Measurements from ENCODE around the gene ALAD.

DNA sequence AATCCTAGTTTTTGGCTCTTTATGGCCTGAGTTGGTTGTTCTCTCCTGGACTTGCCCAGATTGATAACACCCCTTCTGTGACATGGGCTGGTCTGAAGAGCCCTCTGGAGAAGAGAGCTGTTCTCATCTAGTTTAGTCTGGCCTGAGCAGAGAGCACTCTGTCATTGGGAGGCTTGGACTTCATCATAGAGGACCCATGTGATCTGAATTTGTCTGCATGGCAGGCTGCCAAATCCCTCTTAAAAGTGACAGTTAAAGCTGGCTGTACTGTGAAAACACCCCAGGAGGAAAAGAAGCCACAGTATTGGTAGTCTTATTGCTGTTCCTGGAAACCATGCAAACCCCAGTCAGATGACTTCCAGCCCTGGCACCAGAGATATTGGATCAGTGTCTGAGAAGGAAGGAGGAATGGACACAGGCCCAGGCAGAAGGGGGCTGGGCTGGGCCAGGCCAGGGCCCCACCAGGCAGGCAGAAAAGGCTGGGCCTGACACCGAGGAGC lies 57.3 kb downstream of the ALAD start:
- no peak for TF ChIP-seq RAD21 (conservative IDR thresholded peaks at IDR 0.05)
- TF ChIP-seq, protein P1, sequence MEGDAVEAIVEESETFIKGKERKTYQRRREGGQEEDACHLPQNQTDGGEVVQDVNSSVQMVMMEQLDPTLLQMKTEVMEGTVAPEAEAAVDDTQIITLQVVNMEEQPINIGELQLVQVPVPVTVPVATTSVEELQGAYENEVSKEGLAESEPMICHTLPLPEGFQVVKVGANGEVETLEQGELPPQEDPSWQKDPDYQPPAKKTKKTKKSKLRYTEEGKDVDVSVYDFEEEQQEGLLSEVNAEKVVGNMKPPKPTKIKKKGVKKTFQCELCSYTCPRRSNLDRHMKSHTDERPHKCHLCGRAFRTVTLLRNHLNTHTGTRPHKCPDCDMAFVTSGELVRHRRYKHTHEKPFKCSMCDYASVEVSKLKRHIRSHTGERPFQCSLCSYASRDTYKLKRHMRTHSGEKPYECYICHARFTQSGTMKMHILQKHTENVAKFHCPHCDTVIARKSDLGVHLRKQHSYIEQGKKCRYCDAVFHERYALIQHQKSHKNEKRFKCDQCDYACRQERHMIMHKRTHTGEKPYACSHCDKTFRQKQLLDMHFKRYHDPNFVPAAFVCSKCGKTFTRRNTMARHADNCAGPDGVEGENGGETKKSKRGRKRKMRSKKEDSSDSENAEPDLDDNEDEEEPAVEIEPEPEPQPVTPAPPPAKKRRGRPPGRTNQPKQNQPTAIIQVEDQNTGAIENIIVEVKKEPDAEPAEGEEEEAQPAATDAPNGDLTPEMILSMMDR (IDR thresholded peaks at IDR 0.05; ENCODE audit: poor library complexity, severe bottlenecking): no peak
- no peak for TF ChIP-seq POLR2AphosphoS5 (IDR thresholded peaks at IDR 0.05)
- no peak for TF ChIP-seq SMC3 (conservative IDR thresholded peaks at IDR 0.05; ENCODE audit: poor library complexity)
- TF ChIP-seq EZH2 (IDR thresholded peaks at IDR 0.05; ENCODE audit: borderline replicate concordance, insufficient read depth, low read length, poor library complexity, severe bottlenecking): no peak
- no peak for TF ChIP-seq TAF1 (IDR thresholded peaks at IDR 0.05; ENCODE audit: low read depth)
- TF ChIP-seq, protein P2, sequence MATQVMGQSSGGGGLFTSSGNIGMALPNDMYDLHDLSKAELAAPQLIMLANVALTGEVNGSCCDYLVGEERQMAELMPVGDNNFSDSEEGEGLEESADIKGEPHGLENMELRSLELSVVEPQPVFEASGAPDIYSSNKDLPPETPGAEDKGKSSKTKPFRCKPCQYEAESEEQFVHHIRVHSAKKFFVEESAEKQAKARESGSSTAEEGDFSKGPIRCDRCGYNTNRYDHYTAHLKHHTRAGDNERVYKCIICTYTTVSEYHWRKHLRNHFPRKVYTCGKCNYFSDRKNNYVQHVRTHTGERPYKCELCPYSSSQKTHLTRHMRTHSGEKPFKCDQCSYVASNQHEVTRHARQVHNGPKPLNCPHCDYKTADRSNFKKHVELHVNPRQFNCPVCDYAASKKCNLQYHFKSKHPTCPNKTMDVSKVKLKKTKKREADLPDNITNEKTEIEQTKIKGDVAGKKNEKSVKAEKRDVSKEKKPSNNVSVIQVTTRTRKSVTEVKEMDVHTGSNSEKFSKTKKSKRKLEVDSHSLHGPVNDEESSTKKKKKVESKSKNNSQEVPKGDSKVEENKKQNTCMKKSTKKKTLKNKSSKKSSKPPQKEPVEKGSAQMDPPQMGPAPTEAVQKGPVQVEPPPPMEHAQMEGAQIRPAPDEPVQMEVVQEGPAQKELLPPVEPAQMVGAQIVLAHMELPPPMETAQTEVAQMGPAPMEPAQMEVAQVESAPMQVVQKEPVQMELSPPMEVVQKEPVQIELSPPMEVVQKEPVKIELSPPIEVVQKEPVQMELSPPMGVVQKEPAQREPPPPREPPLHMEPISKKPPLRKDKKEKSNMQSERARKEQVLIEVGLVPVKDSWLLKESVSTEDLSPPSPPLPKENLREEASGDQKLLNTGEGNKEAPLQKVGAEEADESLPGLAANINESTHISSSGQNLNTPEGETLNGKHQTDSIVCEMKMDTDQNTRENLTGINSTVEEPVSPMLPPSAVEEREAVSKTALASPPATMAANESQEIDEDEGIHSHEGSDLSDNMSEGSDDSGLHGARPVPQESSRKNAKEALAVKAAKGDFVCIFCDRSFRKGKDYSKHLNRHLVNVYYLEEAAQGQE (IDR thresholded peaks at IDR 0.05; ENCODE audit: borderline replicate concordance): no peak
